Upper lobe of left lung (tissue), 4 donors: ENCODE results near the gene POU4F1.

Experiments used
- EP300 ChIP-seq, 4 donors: sonication (generic); formaldehyde crosslinking; IDR thresholded peaks; one replicate each; pipeline ENCODE4 v1.5.1; 2017; ENCODE audit warnings: antibody characterized with exemption in 4 of 4, control low read depth in 2 of 4
- POLR2A ChIP-seq, 4 donors: fragments of 450-650 bp; IDR thresholded peaks; one replicate each; pipeline ENCODE4 v1.5.1; 2016 to 2017; ENCODE audit warnings: antibody characterized with exemption in 4 of 4, mild to moderate bottlenecking in 2 of 4
- TF ChIP-seq, protein P1 (sequence below), 6 experiments: fragments of 450-650 bp in 4 of 6; fragments of 200-600 bp in 2 of 6; sonication (generic) in 2 of 6; IDR thresholded peaks; one replicate each; pipeline ENCODE4 v1.5.1; 2016 to 2019; ENCODE audit warnings: antibody characterized with exemption in 6 of 6

DNA sequence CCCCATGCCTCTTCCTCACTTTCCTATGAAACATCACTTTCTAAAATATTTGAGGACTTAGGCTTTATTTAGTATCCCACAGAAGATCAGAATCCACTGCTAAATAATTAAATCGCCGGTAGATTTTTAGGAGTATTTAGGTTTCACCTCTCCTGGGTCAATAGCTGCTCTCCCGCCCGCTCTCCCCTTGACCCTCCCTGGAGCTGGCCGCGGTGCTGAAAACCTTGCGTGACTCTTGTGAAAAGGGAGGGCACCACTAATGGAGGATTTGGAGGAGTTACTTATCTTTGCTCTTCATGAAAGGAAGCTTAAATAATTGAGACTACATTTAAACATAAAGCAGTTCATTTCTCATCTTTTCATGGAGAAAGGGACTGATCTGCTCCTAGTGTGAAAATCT lies 14.1 kb downstream of the POU4F1 start:
- TF ChIP-seq, protein P1, sequence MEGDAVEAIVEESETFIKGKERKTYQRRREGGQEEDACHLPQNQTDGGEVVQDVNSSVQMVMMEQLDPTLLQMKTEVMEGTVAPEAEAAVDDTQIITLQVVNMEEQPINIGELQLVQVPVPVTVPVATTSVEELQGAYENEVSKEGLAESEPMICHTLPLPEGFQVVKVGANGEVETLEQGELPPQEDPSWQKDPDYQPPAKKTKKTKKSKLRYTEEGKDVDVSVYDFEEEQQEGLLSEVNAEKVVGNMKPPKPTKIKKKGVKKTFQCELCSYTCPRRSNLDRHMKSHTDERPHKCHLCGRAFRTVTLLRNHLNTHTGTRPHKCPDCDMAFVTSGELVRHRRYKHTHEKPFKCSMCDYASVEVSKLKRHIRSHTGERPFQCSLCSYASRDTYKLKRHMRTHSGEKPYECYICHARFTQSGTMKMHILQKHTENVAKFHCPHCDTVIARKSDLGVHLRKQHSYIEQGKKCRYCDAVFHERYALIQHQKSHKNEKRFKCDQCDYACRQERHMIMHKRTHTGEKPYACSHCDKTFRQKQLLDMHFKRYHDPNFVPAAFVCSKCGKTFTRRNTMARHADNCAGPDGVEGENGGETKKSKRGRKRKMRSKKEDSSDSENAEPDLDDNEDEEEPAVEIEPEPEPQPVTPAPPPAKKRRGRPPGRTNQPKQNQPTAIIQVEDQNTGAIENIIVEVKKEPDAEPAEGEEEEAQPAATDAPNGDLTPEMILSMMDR (IDR thresholded peaks at IDR 0.05) = no peak
- TF ChIP-seq POLR2A (IDR thresholded peaks at IDR 0.05) (no peak), EP300 (IDR thresholded peaks at IDR 0.05) (no peak)
